Activated naive CD4-positive, alpha-beta T cell treated with anti-CD3 and anti-CD28 coated beads, Interleukin-2, amount 50 U/mL, for 24 hours (primary cell): ENCODE results near the gene TRAF3.

Experiments
- H3K27ac Mint-ChIP-seq: one replicate; pipeline ENCODE4 v1.8.0; 2021; ENCODE audit warnings: mild to moderate bottlenecking, mixed read lengths
- H3K27me3 Mint-ChIP-seq: one replicate; pipeline ENCODE4 v1.8.0; 2021; ENCODE audit warnings: mixed read lengths
- H3K36me3 Mint-ChIP-seq: one replicate; pipeline ENCODE4 v1.8.0; 2021; ENCODE audit warnings: mixed read lengths
- H3K4me1 Mint-ChIP-seq: one replicate; pipeline ENCODE4 v1.8.0; 2021; ENCODE audit warnings: mixed read lengths
- H3K4me3 Mint-ChIP-seq: one replicate; pipeline ENCODE4 v1.8.0; 2021; ENCODE audit warnings: mild to moderate bottlenecking, mixed read lengths
- H3K9me3 Mint-ChIP-seq: one replicate; pipeline ENCODE4 v1.8.0; 2021; ENCODE audit warnings: mixed read lengths

The TRAF3 gene

GRCh38 chr14:102915292-102916110 lies 138.3 kb downstream of the TRAF3 start:
- Mint-ChIP-seq H3K4me3 (no peak overlapping the region), H3K27ac (no peak overlapping the region), H3K27me3 (no peaks in the 10 kb centered on the region), H3K4me1 (no peaks in the 10 kb centered on the region), H3K9me3 (no peaks in the 10 kb centered on the region), H3K36me3 (no peaks in the 10 kb centered on the region)

DNA sequence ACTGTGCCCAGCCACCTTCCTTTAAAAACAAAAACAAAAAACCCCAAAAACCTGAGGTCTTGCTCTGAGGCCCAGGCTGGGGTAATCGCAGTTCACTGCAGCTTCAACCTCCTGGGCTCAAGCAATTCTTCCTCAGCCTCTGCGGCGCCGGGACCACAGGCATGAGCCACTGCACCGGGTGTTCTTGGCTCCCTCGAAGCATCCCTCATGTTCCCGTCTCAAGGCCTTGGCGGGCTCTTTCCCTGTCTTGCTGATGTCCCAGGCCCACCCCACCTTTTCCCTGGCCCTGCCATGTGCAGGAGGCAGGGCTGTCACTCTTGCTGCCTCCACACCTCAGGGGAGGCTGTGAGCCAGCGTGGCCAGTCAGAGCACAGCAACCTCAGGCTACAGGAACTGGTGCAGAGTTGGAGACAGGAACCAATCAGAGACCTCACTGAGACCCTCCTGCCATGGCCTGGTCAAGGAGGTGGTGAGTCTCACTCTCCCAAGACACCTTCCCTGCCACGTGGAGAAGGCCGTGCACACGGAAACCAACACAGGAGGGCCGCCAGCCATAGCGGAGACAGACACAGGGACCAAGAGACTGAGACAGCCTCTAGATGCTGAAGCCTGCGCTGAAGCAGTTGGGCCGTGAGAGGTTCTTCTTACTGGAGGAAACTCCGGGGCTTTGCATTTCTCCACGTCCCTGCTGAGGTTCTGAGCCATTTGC lies 139.3 kb downstream of the TRAF3 start:
- H3K27ac Mint-ChIP-seq = no peak overlapping the region
- H3K9me3 Mint-ChIP-seq = no peaks in the 10 kb centered on the region
- no peaks in the 10 kb centered on the region for H3K4me1 Mint-ChIP-seq
- no peak overlapping the region for H3K4me3 Mint-ChIP-seq
- no peaks in the 10 kb centered on the region for H3K36me3 Mint-ChIP-seq
- H3K27me3 Mint-ChIP-seq = no peaks in the 10 kb centered on the region

DNA sequence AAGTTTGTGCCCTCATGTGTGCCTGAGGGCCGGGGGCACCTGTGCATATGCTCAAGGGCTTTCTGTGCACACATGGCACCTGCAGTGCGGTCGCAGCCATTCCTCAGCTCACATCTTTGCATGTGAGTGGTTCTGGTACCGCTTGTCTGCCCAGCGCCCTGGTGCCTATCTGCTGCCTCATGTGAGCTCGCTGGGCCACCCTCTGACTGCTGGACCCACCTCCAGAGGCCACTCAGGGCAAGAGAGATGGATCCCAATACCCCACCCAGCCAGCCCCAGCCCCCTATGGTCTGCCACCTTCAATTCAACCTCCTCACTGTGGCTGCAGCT lies 139.8 kb downstream of the TRAF3 start:
- Mint-ChIP-seq H3K9me3 (no peaks in the 10 kb centered on the region), H3K27ac (no peak overlapping the region), H3K36me3 (no peaks in the 10 kb centered on the region), H3K4me1 (no peaks in the 10 kb centered on the region), H3K4me3 (no peak overlapping the region), H3K27me3 (no peaks in the 10 kb centered on the region)

GRCh38 chr14:102917469-102918211 lies 140.4 kb downstream of the TRAF3 start:
- no peaks in the 10 kb centered on the region for H3K36me3 Mint-ChIP-seq
- H3K27me3 Mint-ChIP-seq = no peaks in the 10 kb centered on the region
- no peaks in the 10 kb centered on the region for H3K9me3 Mint-ChIP-seq
- H3K4me3 Mint-ChIP-seq = no peak overlapping the region
- H3K27ac Mint-ChIP-seq = no peak overlapping the region
- H3K4me1 Mint-ChIP-seq = no peaks in the 10 kb centered on the region

- no peaks in the 10 kb centered on the region for H3K36me3 Mint-ChIP-seq
- H3K9me3 Mint-ChIP-seq = no peaks in the 10 kb centered on the region
- H3K27ac Mint-ChIP-seq = no peak overlapping the region
- no peaks in the 10 kb centered on the region for H3K4me1 Mint-ChIP-seq
- no peaks in the 10 kb centered on the region for H3K27me3 Mint-ChIP-seq
- H3K4me3 Mint-ChIP-seq = no peak overlapping the region
These were observed 141.2 kb downstream of the TRAF3 start for GRCh38 chr14:102918438-102918837.

DNA sequence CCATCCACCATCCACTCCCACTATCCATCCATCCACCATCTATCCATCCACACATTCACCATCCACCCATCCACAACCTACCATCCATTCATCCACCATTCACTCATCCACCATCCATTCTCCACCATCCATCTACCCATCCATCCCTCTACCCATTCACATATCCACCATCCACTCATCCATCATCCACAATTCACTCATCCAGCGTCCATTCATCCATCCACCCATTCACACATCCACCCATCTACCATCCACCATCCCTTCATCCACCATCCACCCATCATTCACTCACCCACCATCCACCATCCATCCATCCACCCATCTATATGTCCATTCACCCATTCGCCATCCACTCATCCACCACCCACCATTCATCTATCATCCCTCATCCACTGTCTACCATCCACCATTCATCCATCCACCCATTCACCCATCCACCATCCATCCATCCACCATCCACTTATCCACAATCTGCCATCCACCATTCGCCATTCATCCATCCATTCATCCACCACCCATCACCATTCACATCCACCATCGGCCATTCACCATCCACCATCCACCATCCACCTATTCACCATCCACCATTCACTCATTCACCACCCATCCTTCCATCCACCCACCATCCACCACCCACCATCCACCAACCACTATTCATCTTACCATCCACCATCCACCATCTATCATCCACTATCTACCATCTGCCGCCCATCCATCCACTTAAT lies 143.2 kb downstream of the TRAF3 start:
- H3K27ac Mint-ChIP-seq = no peak overlapping the region
- H3K4me1 Mint-ChIP-seq = peaks cover 6% of the 10 kb centered on the region
- H3K9me3 Mint-ChIP-seq = no peaks in the 10 kb centered on the region
- H3K4me3 Mint-ChIP-seq = no peak overlapping the region
- H3K36me3 Mint-ChIP-seq = no peaks in the 10 kb centered on the region
- H3K27me3 Mint-ChIP-seq = no peaks in the 10 kb centered on the region

GRCh38 chr14:102920998-102921304 lies 143.7 kb downstream of the TRAF3 start:
- Mint-ChIP-seq H3K27me3 (peaks cover 2% of the 10 kb centered on the region), H3K36me3 (no peaks in the 10 kb centered on the region), H3K9me3 (no peaks in the 10 kb centered on the region), H3K4me3 (no peak overlapping the region), H3K4me1 (peaks cover 8% of the 10 kb centered on the region), H3K27ac (no peak overlapping the region)

DNA sequence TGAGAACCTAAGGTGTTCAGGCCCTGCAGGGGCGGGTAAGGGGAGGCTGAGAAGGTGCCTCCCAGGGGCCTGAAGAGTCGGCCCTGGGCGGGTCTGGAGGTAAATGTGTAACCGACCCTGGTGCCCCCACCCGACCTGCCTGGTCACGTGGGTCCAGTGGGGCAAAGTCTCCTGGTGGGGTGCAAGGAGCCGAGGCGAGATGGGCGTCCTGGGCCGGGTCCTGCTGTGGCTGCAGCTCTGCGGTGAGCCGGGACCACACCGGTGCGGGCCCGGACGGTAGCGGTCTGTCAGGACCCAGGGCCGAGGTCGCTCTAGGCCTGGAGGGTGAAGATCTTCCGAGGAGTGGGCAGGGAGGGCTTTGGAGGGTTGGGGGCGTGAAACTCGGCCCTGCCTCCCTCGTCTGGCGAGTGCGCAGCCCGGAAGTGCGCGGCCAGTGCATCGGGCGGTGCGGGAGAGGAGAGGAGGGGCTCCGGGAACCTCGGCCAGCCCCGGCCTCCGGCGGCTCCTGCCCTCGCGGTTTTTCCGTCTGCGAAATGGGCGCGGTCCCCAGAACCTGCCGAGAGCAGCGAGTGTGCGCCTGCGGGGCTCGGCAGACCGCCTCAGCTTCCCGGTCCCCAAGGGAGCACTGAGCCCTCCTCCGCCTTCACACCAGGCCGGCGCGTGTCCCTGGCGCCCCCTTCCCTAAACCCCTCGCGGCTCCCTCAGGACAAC lies 145.4 kb downstream of the TRAF3 start, which contains the start of gene AMN:
TSS of gene AMN (plus strand) at position 174 of the 711 bp plus-strand sequence. CDS start at position 200, 26 bp downstream.
- Mint-ChIP-seq H3K9me3 (no peaks in the 10 kb centered on the region), H3K36me3 (no peaks in the 10 kb centered on the region), H3K4me3 (peak within 1 kb of the TSS; percentile 59), H3K27ac (no peak within 1 kb of the TSS), H3K27me3 (peaks cover 4% of the 10 kb centered on the region), H3K4me1 (peaks cover 10% of the 10 kb centered on the region)

DNA sequence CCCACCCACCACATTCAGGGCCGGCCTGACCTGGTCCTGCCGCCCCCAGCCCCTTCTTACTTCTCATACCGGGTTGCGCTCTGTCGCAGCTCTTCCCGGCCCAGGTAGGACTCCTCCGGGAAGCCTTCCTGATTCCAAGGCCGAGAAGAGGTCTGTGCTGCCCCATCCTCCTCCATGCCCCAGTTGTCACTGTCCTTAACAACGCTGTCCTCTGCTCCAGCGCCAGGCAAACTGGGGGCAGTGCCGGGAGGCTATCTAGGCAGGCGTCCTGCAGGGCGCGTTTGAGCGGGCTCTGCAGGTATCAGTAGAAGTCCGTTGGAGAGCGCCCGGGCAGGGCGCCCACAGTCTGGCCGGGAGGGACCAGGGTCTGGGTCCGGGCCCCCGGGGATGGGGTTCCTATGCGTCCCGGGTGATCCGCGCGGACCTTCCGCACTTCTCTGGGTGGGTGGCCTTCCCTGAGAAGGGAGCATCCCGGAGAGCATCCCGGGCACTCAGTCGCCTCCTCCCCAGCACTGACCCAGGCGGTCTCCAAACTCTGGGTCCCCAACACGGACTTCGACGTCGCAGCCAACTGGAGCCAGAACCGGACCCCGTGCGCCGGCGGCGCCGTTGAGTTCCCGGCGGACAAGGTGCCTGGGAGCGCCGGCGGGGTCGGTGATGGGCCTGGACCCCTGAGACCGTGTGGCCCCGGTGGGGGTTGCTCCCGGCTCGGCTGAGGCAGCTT lies 146.1 kb downstream of the TRAF3 start:
- H3K27ac Mint-ChIP-seq = no peak overlapping the region
- peak overlapping the region; percentile 59 for H3K4me3 Mint-ChIP-seq
- peaks cover 10% of the 10 kb centered on the region for H3K4me1 Mint-ChIP-seq
- H3K27me3 Mint-ChIP-seq = peaks cover 4% of the 10 kb centered on the region
- no peaks in the 10 kb centered on the region for H3K36me3 Mint-ChIP-seq
- H3K9me3 Mint-ChIP-seq = no peaks in the 10 kb centered on the region

DNA sequence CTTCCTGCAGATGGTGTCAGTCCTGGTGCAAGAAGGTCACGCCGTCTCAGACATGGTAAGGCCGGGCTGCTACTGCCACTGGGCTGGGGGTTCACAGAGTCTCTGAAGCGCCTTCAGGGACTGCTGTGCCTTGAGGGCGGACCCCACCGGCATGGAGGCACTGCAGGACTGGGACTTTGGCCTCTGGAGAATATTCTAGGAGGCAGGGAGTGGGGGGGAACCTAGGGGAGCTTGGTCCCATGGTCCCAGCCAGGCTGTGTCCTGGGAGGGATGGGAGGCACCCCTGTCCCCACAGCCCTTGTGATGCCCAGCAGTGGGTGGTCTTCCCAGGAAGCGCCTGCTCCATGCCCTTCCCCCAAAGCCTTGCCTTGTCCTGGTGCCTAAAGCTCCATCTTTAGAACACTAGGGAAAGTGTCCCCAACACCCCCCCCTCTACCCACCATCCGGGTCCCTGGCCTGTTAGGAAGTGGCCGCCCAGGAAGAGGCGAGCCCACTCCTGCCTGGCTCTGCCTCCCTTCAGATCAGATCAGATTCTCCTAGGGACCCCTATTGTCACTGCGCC lies 146.8 kb downstream of the TRAF3 start:
- H3K4me1 Mint-ChIP-seq = peaks cover 10% of the 10 kb centered on the region
- no peaks in the 10 kb centered on the region for H3K36me3 Mint-ChIP-seq
- no peak overlapping the region for H3K27ac Mint-ChIP-seq
- H3K9me3 Mint-ChIP-seq = no peaks in the 10 kb centered on the region
- peak overlapping the region; percentile 23 for H3K4me3 Mint-ChIP-seq
- H3K27me3 Mint-ChIP-seq = peaks cover 4% of the 10 kb centered on the region

DNA sequence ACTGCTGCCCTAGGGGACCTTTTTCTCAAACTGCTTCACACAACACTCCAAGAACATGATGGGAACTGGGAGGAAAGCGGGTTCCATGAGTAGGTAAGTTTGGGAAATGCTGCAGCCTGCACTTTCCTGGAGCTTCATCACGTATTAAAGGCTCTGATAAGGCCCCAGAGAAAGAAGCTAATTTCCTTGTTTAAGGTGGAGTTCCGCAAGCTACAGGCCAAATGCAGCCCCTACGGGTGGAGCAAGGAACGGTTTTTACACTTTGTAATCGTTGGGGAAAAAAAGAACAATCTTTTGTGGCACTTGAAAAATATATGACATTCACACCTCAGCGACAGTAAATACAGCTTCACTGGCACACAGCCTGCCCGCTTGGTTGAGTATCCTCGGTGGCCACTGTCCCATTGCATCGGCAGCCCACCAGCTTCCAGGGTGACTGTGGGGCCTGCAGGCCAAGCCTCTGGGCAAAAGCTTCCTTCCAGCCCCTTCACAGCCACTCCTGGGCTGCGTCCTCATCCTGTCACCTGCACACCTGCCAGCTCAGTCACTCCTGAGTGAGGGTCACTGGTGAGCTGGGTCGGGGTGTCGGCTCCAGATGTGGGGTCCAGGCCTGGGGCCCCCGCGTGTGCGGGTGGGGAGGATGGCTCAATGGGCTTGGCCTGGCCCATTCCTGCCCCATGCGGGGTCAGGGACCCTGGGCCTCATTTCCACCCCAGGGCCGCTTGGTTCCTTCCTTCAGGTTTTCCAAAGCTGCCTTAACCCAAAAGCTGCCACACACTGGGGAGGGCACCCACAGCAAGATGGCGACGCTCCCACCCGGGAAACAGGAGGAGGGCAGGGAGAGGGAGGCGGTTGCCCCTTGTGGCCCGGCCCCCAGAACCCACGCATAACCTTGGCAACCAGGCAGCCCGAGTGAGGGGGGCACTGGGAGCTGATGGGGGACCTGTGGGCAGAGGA lies 147.7 kb downstream of the TRAF3 start:
- H3K27me3 Mint-ChIP-seq = peaks cover 4% of the 10 kb centered on the region
- no peaks in the 10 kb centered on the region for H3K36me3 Mint-ChIP-seq
- H3K27ac Mint-ChIP-seq = no peak overlapping the region
- no peak overlapping the region for H3K4me3 Mint-ChIP-seq
- peaks cover 10% of the 10 kb centered on the region for H3K4me1 Mint-ChIP-seq
- no peaks in the 10 kb centered on the region for H3K9me3 Mint-ChIP-seq

DNA sequence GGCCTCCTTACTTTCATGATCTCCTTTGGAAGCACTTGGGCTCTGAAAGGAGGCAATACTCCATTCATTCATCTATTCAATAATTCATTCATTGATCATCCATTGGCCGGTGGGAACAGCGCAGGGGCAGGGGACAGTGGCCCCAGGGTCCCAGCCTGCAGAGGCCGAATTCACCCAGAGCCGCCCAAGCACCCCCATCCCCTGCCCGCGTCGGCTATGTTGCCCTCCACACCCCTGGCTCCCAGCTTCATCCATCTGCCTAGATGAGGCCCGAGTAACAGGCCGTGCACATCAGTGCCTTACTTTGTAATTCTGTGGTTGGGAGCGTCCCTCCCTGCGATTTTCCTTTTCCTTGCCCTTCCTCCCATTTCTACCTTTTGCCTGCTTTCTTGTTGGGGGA lies 148.4 kb downstream of the TRAF3 start:
- H3K4me1 Mint-ChIP-seq = peaks cover 10% of the 10 kb centered on the region
- no peak overlapping the region for H3K27ac Mint-ChIP-seq
- no peaks in the 10 kb centered on the region for H3K36me3 Mint-ChIP-seq
- H3K27me3 Mint-ChIP-seq = peaks cover 4% of the 10 kb centered on the region
- no peak overlapping the region for H3K4me3 Mint-ChIP-seq
- no peaks in the 10 kb centered on the region for H3K9me3 Mint-ChIP-seq

DNA sequence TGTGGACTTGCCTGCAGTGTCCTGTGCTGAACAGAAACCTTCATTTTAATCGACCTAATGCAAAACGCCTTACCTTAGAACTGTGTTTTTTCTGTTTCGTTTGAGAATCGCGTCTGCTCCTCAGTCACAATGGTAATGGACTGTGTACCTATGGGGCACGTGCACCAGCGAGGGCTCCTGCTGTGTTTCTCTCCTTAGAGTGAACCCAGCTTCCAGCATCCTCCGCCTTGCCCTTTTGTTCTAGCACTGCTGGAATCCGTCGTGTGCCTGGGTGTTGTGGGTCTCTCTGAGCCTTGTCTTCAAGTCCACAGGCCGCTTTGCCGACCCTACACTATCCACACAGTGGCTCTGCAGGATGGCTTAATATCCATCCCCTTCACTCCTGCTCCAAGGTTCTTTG lies 148.9 kb downstream of the TRAF3 start:
- no peak overlapping the region for H3K4me3 Mint-ChIP-seq
- peaks cover 10% of the 10 kb centered on the region for H3K4me1 Mint-ChIP-seq
- H3K27ac Mint-ChIP-seq = no peak overlapping the region
- H3K27me3 Mint-ChIP-seq = peaks cover 4% of the 10 kb centered on the region
- no peaks in the 10 kb centered on the region for H3K9me3 Mint-ChIP-seq
- H3K36me3 Mint-ChIP-seq = no peaks in the 10 kb centered on the region
